ENCODE results near the gene ABCC11. TPM values are rescaled to one million over a fixed set of nuclear protein-coding genes. Genes with fewer than 3 reads are reported as not detected.

ABCC11 gene
- total and polyA plus RNA-seq, 2 of the 13 experiments (the other 11 are each of a cell fraction or from before 2014, with no cell fraction given), result 1.0 to 1.4 TPM

- no peak for TF ChIP-seq ZBTB20 (CRISPR knock-in tag; IDR thresholded peaks at IDR 0.05; ENCODE audit: borderline replicate concordance, low read depth)
- TF ChIP-seq ZSCAN12 (CRISPR knock-in tag; IDR thresholded peaks at IDR 0.05), result no peak
Measured at GRCh38 chr16:48124266-48124665, 123.1 kb downstream of the ABCC11 start (continued).

GRCh38 chr16:48123104-48123788 lies 124.1 kb downstream of the ABCC11 start:
- in situ Hi-C loops (cut with HindIII; ENCODE audit: extremely low pct_ligation_motif_present, low pct_unique_long_range_greater_than_20kb) (no loop called here), intact Hi-C loops (cut with micrococcal nuclease; ENCODE audit: unreplicated experiment) (no loop called here)
- Histone ChIP-seq H4K20me1 (ENCODE audit: insufficient read depth, low read length) (no peaks in the 10 kb centered on the region), H3K9ac (ENCODE audit: insufficient read depth, low read depth, low read length) (no peak overlapping the region), H2AFZ (ENCODE audit: low read length) (no peak overlapping the region), H3K9me3 (ENCODE audit: low read length) (no peaks in the 10 kb centered on the region), H3K4me3 (replicated peaks in 1 of 3; ENCODE audit: insufficient read depth in 1 of 3, low read depth in 2 of 3, low read length in 3 of 3) (no peak overlapping the region), H3K4me2 (ENCODE audit: low read depth, low read length) (no peak overlapping the region), H3K79me2 (ENCODE audit: insufficient read depth, low read length) (no peaks in the 10 kb centered on the region), H3K4me1 (ENCODE audit: insufficient read depth, low read length) (no peaks in the 10 kb centered on the region), H3K36me3 (replicated peaks in 1 of 2; ENCODE audit: control insufficient read depth in 1 of 2, insufficient read depth in 2 of 2, low read length in 2 of 2) (no peaks in the 10 kb centered on the region), H3K27me3 (ENCODE audit: control insufficient read depth in 1 of 2, insufficient read depth in 2 of 2, low read length in 2 of 2) (peaks cover 0 to 3% of the 10 kb centered on the region in 2 experiments; a peak in 1 of 5 replicates), H3K27ac (ENCODE audit: extremely low read length, insufficient read depth, low read length) (no peak overlapping the region)
- ATAC-seq (no peak), DNase-seq (ENCODE audit: low spot score) (peak; percentile 32), FAIRE-seq (no peak)
- CTCF ChIA-PET (ENCODE audit: low intra/inter-chr PET ratio, low total read pairs), result no interaction called here
- no TSS peak for BruUV-seq (replicated peaks)
- no peak for TF ChIP-seq ZNF230 (CRISPR knock-in tag; IDR thresholded peaks at IDR 0.05)
- no peak for TF ChIP-seq ARID2 (CRISPR knock-in tag; IDR thresholded peaks at IDR 0.05; ENCODE audit: borderline replicate concordance)
- no peak for TF ChIP-seq NFRKB (IDR thresholded peaks at IDR 0.05)
- peak; percentile 63 to 83; a peak in 3 of 4 replicates for TF ChIP-seq MAFK (conservative IDR thresholded peaks at IDR 0.05 in 1 of 2, IDR thresholded peaks at IDR 0.05 in 1 of 2; ENCODE audit: low read length in 2 of 2)
- no peak for TF ChIP-seq ATF1 (CRISPR knock-in tag; IDR thresholded peaks at IDR 0.05)
- TF ChIP-seq NFE2L2 (IDR thresholded peaks at IDR 0.05; ENCODE audit: low read length), result peak; percentile 37; the same call in 1 of the 2 replicates
- TF ChIP-seq MAFF (IDR thresholded peaks at IDR 0.05; ENCODE audit: low read depth, low read length), result peak; percentile 69
- peak; percentile 70 for TF ChIP-seq FOSL2 (CRISPR knock-in tag; IDR thresholded peaks at IDR 0.05)
- 0 out of 2 replicates have a peak, but pooled peaks have one; percentile 22 for TF ChIP-seq FOSL1 (CRISPR knock-in tag; IDR thresholded peaks at IDR 0.05; ENCODE audit: borderline replicate concordance)
- 4% methylated on average over 5 of the region's 5 CpGs for WGBS (ENCODE audit: low lambda C conversion rate)
- POLR2A ChIA-PET, result no interaction called here

All from HepG2 (cell line).